Brain microvascular endothelial cell (primary cell): ENCODE measurements around the gene MAFG.

Experiments
- DNase-seq: peaks from one replicate; pipeline ENCODE4 v3.0.0-alpha.2; 2020
- H3K27ac ChIP-seq: fragments of 250-450 bp; sonication (Bioruptor Pico); 2 replicates; pipeline ENCODE4 v1.5.1; 2020; ENCODE audit warnings: mild to moderate bottlenecking, moderate library complexity
- H3K27me3 ChIP-seq: fragments of 250-450 bp; sonication (Bioruptor Pico); replicated peaks from 2 replicates; pipeline ENCODE4 v1.5.1; 2020; ENCODE audit warnings: mild to moderate bottlenecking
- H3K36me3 ChIP-seq: fragments of 250-450 bp; sonication (Bioruptor Pico); replicated peaks from 2 replicates; pipeline ENCODE4 v1.5.1; 2020; ENCODE audit warnings: mild to moderate bottlenecking
- H3K4me3 ChIP-seq: 2 replicates; pipeline ENCODE4 v1.5.1; 2011; ENCODE audit warnings: low read depth, mild to moderate bottlenecking, control low read depth, low read length, moderate library complexity
- in situ Hi-C: cut with HindIII; loops from 2 replicates; pipeline ENCODE4 v1.10.0; 2017; ENCODE audit warnings: low sequenced_read_pairs, low pct_ligation_motif_present
- TF ChIP-seq, protein P1 (sequence below): IDR thresholded peaks from 2 replicates; pipeline ENCODE4 v1.5.1; 2011; ENCODE audit warnings: low read depth, mild to moderate bottlenecking, moderate library complexity, low read length, control low read depth, inconsistent platforms; ENCODE audit errors: missing control alignments

MAFG gene

DNA sequence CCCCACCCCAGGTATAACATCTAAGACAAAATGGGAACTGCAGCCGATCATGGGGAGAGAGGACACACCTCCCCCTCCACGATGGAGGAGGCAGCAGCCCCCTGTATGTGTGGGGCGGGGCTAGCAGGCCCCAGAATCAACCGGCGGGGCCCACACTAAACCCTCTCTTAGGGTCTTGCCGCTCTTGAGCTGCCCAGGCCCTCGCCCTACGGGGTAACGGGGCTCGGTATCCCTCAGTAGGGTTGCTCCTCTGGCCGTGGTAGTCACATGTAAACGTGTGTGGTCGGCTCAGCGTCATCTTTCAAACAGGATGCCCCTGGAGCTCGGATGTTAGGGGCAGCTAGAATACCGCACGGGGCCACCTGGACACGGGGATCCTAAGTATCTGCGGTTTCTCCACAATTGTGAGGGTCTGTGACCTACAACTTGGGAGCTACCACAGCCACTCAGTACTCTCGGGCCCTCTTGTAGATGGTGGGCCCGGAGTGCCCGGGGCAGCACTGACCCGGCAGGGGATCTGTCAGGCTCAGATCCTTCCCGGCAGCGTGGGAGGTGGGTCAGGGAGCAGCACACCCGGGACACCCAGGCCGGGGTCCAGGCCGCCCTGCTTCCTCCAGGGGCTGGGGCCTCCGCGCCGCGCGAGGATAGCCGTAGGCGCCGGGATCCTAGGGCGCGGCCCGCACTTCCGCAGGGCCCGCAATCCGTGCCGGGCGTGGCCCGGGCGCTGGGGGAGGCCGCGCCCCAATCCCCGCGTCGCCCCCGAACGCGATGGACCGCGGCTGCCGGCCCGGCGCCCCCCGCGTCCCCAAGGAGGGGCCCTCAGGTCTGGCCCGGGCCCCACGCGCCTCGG is 57.2 kb downstream of the MAFG start:
- Histone ChIP-seq H3K36me3 (peaks cover 24% of the 10 kb centered on the region), H3K4me3 (peak overlapping the region; percentile 83), H3K27ac (peak overlapping the region; percentile 84), H3K27me3 (no peaks in the 10 kb centered on the region)
- in situ Hi-C loops = no loop called here
- peak; percentile 40 for DNase-seq
- TF ChIP-seq, protein P1, sequence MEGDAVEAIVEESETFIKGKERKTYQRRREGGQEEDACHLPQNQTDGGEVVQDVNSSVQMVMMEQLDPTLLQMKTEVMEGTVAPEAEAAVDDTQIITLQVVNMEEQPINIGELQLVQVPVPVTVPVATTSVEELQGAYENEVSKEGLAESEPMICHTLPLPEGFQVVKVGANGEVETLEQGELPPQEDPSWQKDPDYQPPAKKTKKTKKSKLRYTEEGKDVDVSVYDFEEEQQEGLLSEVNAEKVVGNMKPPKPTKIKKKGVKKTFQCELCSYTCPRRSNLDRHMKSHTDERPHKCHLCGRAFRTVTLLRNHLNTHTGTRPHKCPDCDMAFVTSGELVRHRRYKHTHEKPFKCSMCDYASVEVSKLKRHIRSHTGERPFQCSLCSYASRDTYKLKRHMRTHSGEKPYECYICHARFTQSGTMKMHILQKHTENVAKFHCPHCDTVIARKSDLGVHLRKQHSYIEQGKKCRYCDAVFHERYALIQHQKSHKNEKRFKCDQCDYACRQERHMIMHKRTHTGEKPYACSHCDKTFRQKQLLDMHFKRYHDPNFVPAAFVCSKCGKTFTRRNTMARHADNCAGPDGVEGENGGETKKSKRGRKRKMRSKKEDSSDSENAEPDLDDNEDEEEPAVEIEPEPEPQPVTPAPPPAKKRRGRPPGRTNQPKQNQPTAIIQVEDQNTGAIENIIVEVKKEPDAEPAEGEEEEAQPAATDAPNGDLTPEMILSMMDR = no peak

DNA sequence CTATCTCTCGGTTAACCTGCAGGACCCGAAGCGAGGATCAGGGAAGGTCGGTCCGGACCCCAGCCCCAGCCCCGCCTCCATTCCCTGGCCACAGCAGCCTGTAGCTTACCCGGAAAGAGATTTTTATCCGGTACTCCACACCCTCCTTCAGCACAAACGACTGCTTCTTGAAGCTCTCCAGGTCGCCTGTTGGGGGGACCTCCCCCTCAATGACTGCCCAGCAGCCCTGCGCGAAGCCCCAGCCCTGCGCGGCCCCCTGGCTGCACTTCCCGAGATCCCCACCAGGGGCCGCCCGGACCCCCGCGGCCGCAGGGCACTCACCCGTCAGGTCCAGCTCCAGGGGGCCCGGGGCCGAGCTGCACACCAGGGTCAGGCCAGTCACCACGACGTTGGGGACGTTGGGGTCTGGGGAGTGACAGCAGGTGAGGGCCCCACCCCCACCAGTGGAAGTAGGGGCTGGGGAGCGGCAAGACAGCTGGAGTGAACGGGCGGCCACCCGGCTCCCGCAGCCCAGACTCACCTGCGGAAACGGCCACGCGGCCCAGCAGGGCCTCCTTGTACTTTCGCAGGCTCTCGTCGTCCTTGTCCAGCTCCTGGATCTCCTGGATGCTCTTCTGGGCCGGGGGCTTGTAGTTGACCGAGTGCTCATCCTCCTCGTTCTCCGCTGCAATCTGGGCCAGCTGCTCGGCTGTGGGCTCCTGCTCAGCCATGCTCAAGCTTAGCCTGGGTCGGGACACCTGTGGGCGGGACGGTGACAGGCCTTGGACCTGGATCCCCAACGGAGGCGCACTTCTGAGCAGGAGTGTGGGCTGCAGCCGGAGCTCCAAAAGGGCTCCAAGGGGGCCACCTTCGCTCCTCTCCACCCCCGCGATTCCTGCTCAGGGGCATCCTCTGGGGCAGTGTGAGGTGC is 58.1 kb downstream of the MAFG start:
- in situ Hi-C loops = no loop called here

DNA sequence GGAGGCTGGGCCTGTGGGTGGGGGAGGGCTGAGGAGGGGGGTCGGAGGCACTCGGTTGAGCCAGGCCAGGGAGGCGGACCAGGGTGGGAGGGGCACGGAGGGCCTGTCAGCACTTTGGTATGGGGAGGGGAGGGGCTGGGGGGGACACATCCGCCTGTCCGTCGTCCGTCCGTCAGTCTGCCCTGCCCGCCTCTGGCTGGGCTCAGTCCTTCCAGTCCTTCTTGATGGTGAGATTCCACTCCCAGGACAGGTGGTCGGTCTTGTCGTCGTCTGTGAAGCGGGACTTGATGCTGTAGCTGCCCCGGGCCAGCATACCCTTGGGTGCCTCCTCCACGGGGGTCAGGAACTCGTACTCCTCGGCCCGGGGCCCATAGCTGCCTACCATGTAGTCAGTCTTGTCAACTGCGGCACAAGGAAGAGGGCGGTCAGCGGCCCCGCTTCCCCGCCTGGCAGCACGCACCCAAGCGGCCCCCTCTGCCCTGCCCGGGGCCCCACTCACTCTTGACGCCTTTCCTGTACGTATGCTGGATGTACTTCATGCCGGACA is 58.8 kb downstream of the MAFG start:
- in situ Hi-C loops = no loop called here
- DNase-seq = peak; percentile 79
- Histone ChIP-seq H3K36me3 (peaks cover 24% of the 10 kb centered on the region), H3K27me3 (no peaks in the 10 kb centered on the region), H3K4me3 (peak overlapping the region; percentile 83), H3K27ac (peak overlapping the region; percentile 7)
- TF ChIP-seq, protein P1 = no peak

More for the DNA sequence above, 58.1 kb downstream of the MAFG start:
- H3K27me3 ChIP-seq = no peaks in the 10 kb centered on the region
- peak overlapping the region; percentile 83 for H3K4me3 ChIP-seq
- TF ChIP-seq, protein P1 = peak; percentile 76
- H3K27ac ChIP-seq = peak overlapping the region; percentile 84
- peak; percentile 9 for DNase-seq
- peaks cover 24% of the 10 kb centered on the region for H3K36me3 ChIP-seq
